Hepatocyte (in vitro differentiated cells): ENCODE results near the gene LYPD6. TPM values are rescaled to one million over a fixed set of nuclear protein-coding genes. Genes with fewer than 3 reads are reported as not detected.

Experiments
- DNase-seq: peaks from one replicate; pipeline ENCODE4 v3.0.0-alpha.2; 2016; ENCODE audit warnings: low spot score
- H2AFZ ChIP-seq: fragments of 200-600 bp; sonication (generic); 2 replicates; pipeline ENCODE4 v1.6.0; 2016; ENCODE audit warnings: antibody characterized with exemption, mild to moderate bottlenecking
- H3K27ac ChIP-seq: fragments of 200-600 bp; sonication (generic); 2 replicates; pipeline ENCODE4 v1.5.1; 2016; ENCODE audit warnings: mild to moderate bottlenecking
- H3K27me3 ChIP-seq: fragments of 200-600 bp; sonication (generic); 2 replicates; pipeline ENCODE4 v1.6.1; 2016
- H3K36me3 ChIP-seq: fragments of 200-600 bp; sonication (generic); replicated peaks from 2 replicates; pipeline ENCODE4 v1.5.1; 2016; ENCODE audit warnings: low read depth; ENCODE audit not compliant: insufficient read depth
- H3K4me1 ChIP-seq: fragments of 200-600 bp; sonication (generic); 2 replicates; pipeline ENCODE4 v1.5.1; 2016; ENCODE audit warnings: mild to moderate bottlenecking, moderate library complexity; ENCODE audit not compliant: insufficient read depth
- H3K4me2 ChIP-seq: fragments of 200-600 bp; sonication (generic); 2 replicates; pipeline ENCODE4 v1.6.0; 2016
- H3K4me3 ChIP-seq: fragments of 200-600 bp; sonication (generic); 2 replicates; pipeline ENCODE4 v1.5.1; 2016; ENCODE audit warnings: mild to moderate bottlenecking
- H3K79me2 ChIP-seq: fragments of 200-600 bp; sonication (generic); 2 replicates; pipeline ENCODE4 v1.6.0; 2017; ENCODE audit warnings: mild to moderate bottlenecking
- H3K9me2 ChIP-seq: fragments of 200-600 bp; sonication (generic); replicated peaks from 2 replicates; pipeline ENCODE4 v1.6.0; 2017; ENCODE audit warnings: mild to moderate bottlenecking; ENCODE audit not compliant: insufficient read depth
- H3K9me3 ChIP-seq: fragments of 200-600 bp; sonication (generic); 2 replicates; pipeline ENCODE4 v1.5.1; 2016; ENCODE audit warnings: low read depth, mild to moderate bottlenecking
- H4K20me1 ChIP-seq: fragments of 200-600 bp; sonication (generic); 2 replicates; pipeline ENCODE4 v1.6.0; 2016; ENCODE audit warnings: mild to moderate bottlenecking; ENCODE audit not compliant: insufficient read depth, poor library complexity, severe bottlenecking
- CTCF ChIP-seq: fragments of 200-600 bp; sonication (generic); IDR thresholded peaks from 2 replicates; pipeline ENCODE4 v1.5.1; 2016; ENCODE audit warnings: antibody characterized with exemption, mild to moderate bottlenecking; ENCODE audit not compliant: poor library complexity
- EZH2 ChIP-seq: fragments of 200-600 bp; sonication (generic); IDR thresholded peaks from 2 replicates; pipeline ENCODE4 v1.6.1; 2016; ENCODE audit warnings: antibody characterized with exemption, mild to moderate bottlenecking, borderline replicate concordance
- EZH2phosphoT487 ChIP-seq: fragments of 200-600 bp; sonication (generic); IDR thresholded peaks from one replicate; pipeline ENCODE4 v1.6.1; 2018; ENCODE audit warnings: antibody characterized with exemption, mild to moderate bottlenecking, low read depth, moderate library complexity; ENCODE audit not compliant: unreplicated experiment, severe bottlenecking
- WGBS: methylation state at CpG from one replicate; pipeline ENCODE4 v1.1.6; 2016; ENCODE audit warnings: low lambda C conversion rate; ENCODE audit errors: missing lambda C conversion rate; 5-methylcytosine and 5-hydroxymethylcytosine counted together
- polyA plus RNA-seq: library from polyadenylated mRNA; unstranded; fragments of >200 nt; fragmentation: Nextera tagmentation; extraction: Ambion mirVana; gene quantifications from 2 replicates; pipeline ENCODE4 v1.2.1, GENCODE V29; 2016
- total RNA-seq: library from RNA; depleted of rRNA; stranded (reverse); fragments of >200 nt; gene quantifications from 2 replicates; pipeline ENCODE4 v1.2.3, GENCODE V29; 2014

The LYPD6 gene
- total and polyA plus RNA-seq, 2 experiments from 2014 or later, result 5.3 to 11.2 TPM

DNA sequence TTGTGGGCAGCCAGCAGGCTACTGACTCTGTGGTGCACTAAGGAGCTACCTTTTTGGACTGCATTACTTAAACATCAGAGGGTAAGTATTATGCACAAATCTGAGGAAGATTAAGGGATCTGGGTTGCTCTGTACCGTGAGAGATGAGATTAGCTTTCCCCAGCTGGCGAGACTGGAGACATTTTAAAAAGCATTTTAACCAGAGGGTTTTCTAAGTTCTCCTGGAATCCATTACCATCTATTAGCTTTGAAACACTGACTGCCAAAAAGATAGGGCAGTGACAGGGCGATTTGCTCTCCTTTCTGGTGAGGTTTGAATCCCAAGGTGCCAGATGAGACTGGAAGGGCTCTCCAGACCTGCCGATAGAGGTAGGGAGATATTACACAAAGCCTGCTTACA lies 63.2 kb downstream of the LYPD6 start:
- no peaks in the 10 kb centered on the region for H4K20me1 ChIP-seq
- TF ChIP-seq CTCF (no peak), EZH2 (no peak), EZH2phosphoT487 (no peak)
- H3K27me3 ChIP-seq, result no peaks in the 10 kb centered on the region
- H2AFZ ChIP-seq, result no peak overlapping the region
- no peaks in the 10 kb centered on the region for H3K79me2 ChIP-seq
- no peak for DNase-seq
- no peaks in the 10 kb centered on the region for H3K4me1 ChIP-seq
- WGBS, result 67% methylated on average over 4 of the region's 4 CpGs
- H3K9me2 ChIP-seq, result no peaks in the 10 kb centered on the region
- H3K4me3 ChIP-seq, result no peak overlapping the region
- H3K27ac ChIP-seq, result no peak overlapping the region
- no peaks in the 10 kb centered on the region for H3K36me3 ChIP-seq
- no peak overlapping the region for H3K4me2 ChIP-seq
- H3K9me3 ChIP-seq, result no peaks in the 10 kb centered on the region

DNA sequence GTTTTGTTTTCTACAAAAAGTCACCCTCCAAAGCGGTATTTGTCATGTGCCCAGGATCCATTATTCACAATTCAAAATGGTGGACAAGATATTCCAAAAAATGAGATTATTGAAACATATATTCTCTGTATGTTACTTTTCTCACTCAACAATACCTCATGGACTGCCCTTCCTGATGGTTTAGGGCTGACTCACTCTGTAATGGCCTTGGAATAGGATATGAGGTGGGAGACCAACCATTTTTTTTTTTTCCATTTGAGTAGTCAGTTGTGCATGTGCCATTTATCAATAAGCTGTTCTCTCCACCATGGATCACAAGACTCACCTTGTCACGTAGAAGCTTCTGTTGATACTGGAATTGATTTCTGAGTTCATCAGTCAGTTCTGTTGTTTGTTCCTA lies 64.5 kb downstream of the LYPD6 start:
- no peaks in the 10 kb centered on the region for H3K9me2 ChIP-seq
- H3K9me3 ChIP-seq, result no peaks in the 10 kb centered on the region
- TF ChIP-seq CTCF, result no peak
- no peak for TF ChIP-seq EZH2phosphoT487
- no peak for TF ChIP-seq EZH2
- WGBS, result 96% methylated on average over 2 of the region's 2 CpGs
- H3K36me3 ChIP-seq, result no peaks in the 10 kb centered on the region
- H4K20me1 ChIP-seq, result no peaks in the 10 kb centered on the region
- no peak overlapping the region for H3K27ac ChIP-seq
- H3K4me2 ChIP-seq, result no peak overlapping the region
- H2AFZ ChIP-seq, result no peak overlapping the region
- H3K4me1 ChIP-seq, result no peaks in the 10 kb centered on the region
- H3K79me2 ChIP-seq, result no peaks in the 10 kb centered on the region
- H3K4me3 ChIP-seq, result no peak overlapping the region
- DNase-seq, result no peak
- H3K27me3 ChIP-seq, result no peaks in the 10 kb centered on the region

DNA sequence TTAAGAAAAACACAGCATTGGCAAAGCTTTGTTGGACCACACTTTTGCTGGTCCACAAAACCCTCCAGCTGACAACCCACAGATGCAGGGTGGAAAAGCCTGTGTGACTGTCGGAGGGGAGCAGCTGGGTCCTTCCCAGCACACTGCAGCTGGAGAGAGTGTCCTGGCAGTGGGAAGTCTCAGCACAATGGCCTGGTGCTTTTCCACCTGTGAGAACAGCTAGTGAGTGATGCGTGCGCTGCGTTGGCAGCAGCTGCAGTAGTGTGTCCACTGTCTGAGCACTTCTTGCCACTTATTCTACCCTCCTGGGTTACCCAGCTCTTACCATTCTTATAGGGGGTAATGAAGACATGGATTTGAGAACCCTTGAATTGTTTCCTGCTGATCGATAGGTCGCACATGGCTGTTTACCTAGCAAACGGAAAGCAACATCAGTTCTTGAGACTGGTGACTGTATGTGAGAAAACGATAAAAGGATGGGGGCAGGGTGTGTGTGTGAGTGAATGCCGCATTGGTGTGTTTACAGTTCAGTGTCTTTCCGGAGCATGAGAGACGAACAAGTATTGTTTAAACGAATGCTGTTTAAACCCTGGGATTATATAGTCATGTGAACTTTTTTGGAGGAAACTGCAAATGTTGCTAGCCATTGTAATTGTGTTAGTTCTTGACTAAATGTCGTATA lies 69.7 kb downstream of the LYPD6 start:
- no peak for DNase-seq
- Histone ChIP-seq H3K4me2 (peak overlapping the region; percentile 65), H3K36me3 (no peaks in the 10 kb centered on the region), H3K4me1 (no peaks in the 10 kb centered on the region), H3K4me3 (no peak overlapping the region), H3K79me2 (no peaks in the 10 kb centered on the region), H3K9me3 (no peaks in the 10 kb centered on the region), H3K9me2 (no peaks in the 10 kb centered on the region), H4K20me1 (no peaks in the 10 kb centered on the region), H2AFZ (peak overlapping the region; percentile 13), H3K27me3 (no peaks in the 10 kb centered on the region), H3K27ac (peak overlapping the region; percentile 9)
- 53% methylated on average over 13 of the region's 13 CpGs for WGBS
- TF ChIP-seq CTCF (no peak), EZH2 (no peak), EZH2phosphoT487 (no peak)

GRCh38 chr2:149400997-149401396 lies 70.6 kb downstream of the LYPD6 start:
- Histone ChIP-seq H3K4me3 (no peak overlapping the region), H3K9me3 (no peaks in the 10 kb centered on the region), H3K36me3 (no peaks in the 10 kb centered on the region), H3K79me2 (no peaks in the 10 kb centered on the region), H2AFZ (no peak overlapping the region), H3K27ac (peak overlapping the region; percentile 9), H3K4me2 (peak overlapping the region; percentile 65), H3K27me3 (no peaks in the 10 kb centered on the region), H3K9me2 (no peaks in the 10 kb centered on the region), H4K20me1 (no peaks in the 10 kb centered on the region), H3K4me1 (no peaks in the 10 kb centered on the region)
- TF ChIP-seq EZH2phosphoT487 (no peak), EZH2 (no peak), CTCF (no peak)
- 99% methylated on average over 2 of the region's 2 CpGs for WGBS
- no peak for DNase-seq
